GM12878 (cell line): ENCODE results near the gene PDZD2.

Experiments used
- BRCA1 ChIP-seq: IDR thresholded peaks from 2 replicates; pipeline ENCODE4 v1.6.1; 2011; ENCODE audit warnings: low read depth, low read length, improper control_type of control experiment
- FOXK2 ChIP-seq: fragments of 450-650 bp; IDR thresholded peaks from 2 replicates; pipeline ENCODE4 v1.6.1; 2017; ENCODE audit warnings: mild to moderate bottlenecking, moderate library complexity
- POLR2AphosphoS5 ChIP-seq: IDR thresholded peaks from 2 replicates; pipeline ENCODE4 v1.6.1; 2011; ENCODE audit warnings: mild to moderate bottlenecking, low read length, inconsistent platforms
- RAD21 ChIP-seq: IDR thresholded peaks from 2 replicates; pipeline ENCODE4 v1.6.1; 2011; ENCODE audit warnings: mild to moderate bottlenecking, low read depth, low read length, moderate library complexity; ENCODE audit not compliant: insufficient read depth
- RBBP5 ChIP-seq: fragments of 200-600 bp; sonication (generic); conservative IDR thresholded peaks from 2 replicates; pipeline ENCODE4 v1.6.1; 2016
- ZNF384 ChIP-seq: IDR thresholded peaks from 2 replicates; pipeline ENCODE4 v1.6.1; 2012; ENCODE audit warnings: low read depth, mild to moderate bottlenecking, low read length, improper control_type of control experiment, borderline replicate concordance
- ZZZ3 ChIP-seq: IDR thresholded peaks from 2 replicates; pipeline ENCODE4 v1.6.1; 2011; ENCODE audit warnings: low read depth; ENCODE audit not compliant: control insufficient read depth, insufficient read length
- TF ChIP-seq, protein P1 (sequence below), 3 experiments: IDR thresholded peaks in 2 of 3; conservative IDR thresholded peaks in 1 of 3; 2 replicates each; pipeline ENCODE4 v1.5.1; 2011; ENCODE audit warnings: low read depth in 3 of 3, low read length in 3 of 3, mild to moderate bottlenecking in 3 of 3, control low read depth in 2 of 3, moderate library complexity in 2 of 3, inconsistent platforms in 1 of 3, mixed read lengths in 1 of 3; ENCODE audit not compliant: control insufficient read depth in 2 of 3, insufficient read depth in 1 of 3; ENCODE audit errors: extremely low read depth in 1 of 3

- no peak for TF ChIP-seq ZZZ3
- TF ChIP-seq, protein P1, sequence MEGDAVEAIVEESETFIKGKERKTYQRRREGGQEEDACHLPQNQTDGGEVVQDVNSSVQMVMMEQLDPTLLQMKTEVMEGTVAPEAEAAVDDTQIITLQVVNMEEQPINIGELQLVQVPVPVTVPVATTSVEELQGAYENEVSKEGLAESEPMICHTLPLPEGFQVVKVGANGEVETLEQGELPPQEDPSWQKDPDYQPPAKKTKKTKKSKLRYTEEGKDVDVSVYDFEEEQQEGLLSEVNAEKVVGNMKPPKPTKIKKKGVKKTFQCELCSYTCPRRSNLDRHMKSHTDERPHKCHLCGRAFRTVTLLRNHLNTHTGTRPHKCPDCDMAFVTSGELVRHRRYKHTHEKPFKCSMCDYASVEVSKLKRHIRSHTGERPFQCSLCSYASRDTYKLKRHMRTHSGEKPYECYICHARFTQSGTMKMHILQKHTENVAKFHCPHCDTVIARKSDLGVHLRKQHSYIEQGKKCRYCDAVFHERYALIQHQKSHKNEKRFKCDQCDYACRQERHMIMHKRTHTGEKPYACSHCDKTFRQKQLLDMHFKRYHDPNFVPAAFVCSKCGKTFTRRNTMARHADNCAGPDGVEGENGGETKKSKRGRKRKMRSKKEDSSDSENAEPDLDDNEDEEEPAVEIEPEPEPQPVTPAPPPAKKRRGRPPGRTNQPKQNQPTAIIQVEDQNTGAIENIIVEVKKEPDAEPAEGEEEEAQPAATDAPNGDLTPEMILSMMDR (IDR thresholded peaks at IDR 0.05 in 2 of 3, conservative IDR thresholded peaks at IDR 0.05 in 1 of 3; ENCODE audit: control insufficient read depth in 2 of 3, extremely low read depth in 1 of 3, insufficient read depth in 1 of 3, low read depth in 3 of 3, low read length in 3 of 3) = no peak
- TF ChIP-seq POLR2AphosphoS5 = no peak
- no peak for TF ChIP-seq ZNF384
- TF ChIP-seq RAD21 = no peak
- no peak for TF ChIP-seq RBBP5
- TF ChIP-seq BRCA1 = no peak
- TF ChIP-seq FOXK2 = no peak
Measured at GRCh38 chr5:31954091-31954490, 315.2 kb downstream of the PDZD2 start.
